NB4 (cell line): ENCODE results near the gene UFD1.

Experiments used
- DNase-seq: peaks from one replicate; pipeline ENCODE4 v3.0.0; 2010; ENCODE audit warnings: low read depth
- H3K4me3 ChIP-seq: one replicate; pipeline ENCODE4 v1.5.1; 2011; ENCODE audit warnings: mild to moderate bottlenecking, low read depth, low read length, moderate library complexity
- CTCF ChIP-seq: IDR thresholded peaks from one replicate; pipeline ENCODE4 v1.5.1; 2012; ENCODE audit warnings: low read depth, low read length
- MAX ChIP-seq: IDR thresholded peaks from 2 replicates; pipeline ENCODE4 v1.6.1; 2011; ENCODE audit warnings: low read depth, low read length
- MYC ChIP-seq: IDR thresholded peaks from 2 replicates; pipeline ENCODE4 v1.6.1; 2011; ENCODE audit warnings: low read depth, low read length
- POLR2A ChIP-seq: IDR thresholded peaks from 2 replicates; pipeline ENCODE4 v1.6.1; 2011; ENCODE audit warnings: mild to moderate bottlenecking; ENCODE audit not compliant: insufficient read length; ENCODE audit errors: extremely low read depth

UFD1 gene

GRCh38 chr22:19478901-19479354 is at the start of gene UFD1:
UFD1 (minus strand) TSS chr22:19479193; CDS start chr22:19479085, 108 bp downstream.
- peak; percentile 84 for DNase-seq
- H3K4me3 ChIP-seq = peak within 1 kb of the TSS; percentile 95
- TF ChIP-seq POLR2A (peak; percentile 33), MAX (no peak)

GRCh38 chr22:19527861-19528417 is 48.9 kb upstream of the UFD1 start:
- no peak for TF ChIP-seq MAX
- no peak for TF ChIP-seq CTCF
- TF ChIP-seq MYC = no peak
- no peak for TF ChIP-seq POLR2A
- peak; percentile 75 for DNase-seq
- H3K4me3 ChIP-seq = no peak overlapping the region

- TF ChIP-seq CTCF (no peak), POLR2A (no peak), MAX (no peak), MYC (no peak)
- H3K4me3 ChIP-seq = no peak overlapping the region
- no peak for DNase-seq
Measured at GRCh38 chr22:19527321-19527721, 48.3 kb upstream of the UFD1 start.

- no peak for TF ChIP-seq MYC
- no peak for TF ChIP-seq MAX
- no peak for TF ChIP-seq CTCF
- TF ChIP-seq POLR2A = no peak
- DNase-seq = no peak
- H3K4me3 ChIP-seq = no peak overlapping the region
Measured at GRCh38 chr22:19526702-19527111, 47.7 kb upstream of the UFD1 start.

GRCh38 chr22:19526076-19526701 is 47.2 kb upstream of the UFD1 start:
- no peak overlapping the region for H3K4me3 ChIP-seq
- DNase-seq = no peak
- TF ChIP-seq POLR2A (no peak), MAX (no peak), MYC (no peak), CTCF (no peak)

- no peak overlapping the region for H3K4me3 ChIP-seq
- no peak for TF ChIP-seq POLR2A
- no peak for TF ChIP-seq MYC
- TF ChIP-seq MAX = no peak
- no peak for TF ChIP-seq CTCF
- DNase-seq = no peak
Measured at GRCh38 chr22:19525666-19526065, 46.7 kb upstream of the UFD1 start.
